HG03571 (cell line): Measurements from ENCODE around the gene GAGE12J.
"Not testable (repeated sequence)": the region's sequence is repeated elsewhere in the genome, so short reads cannot be mapped to it uniquely, and the experiment has no call there.

Source experiments
- ATAC-seq: cut with Tn5 transposase; IDR thresholded peaks from one replicate; pipeline ENCODE4 v1.9.1; 2021; ENCODE audit not compliant: unreplicated experiment

Gene GAGE12J, protein sequence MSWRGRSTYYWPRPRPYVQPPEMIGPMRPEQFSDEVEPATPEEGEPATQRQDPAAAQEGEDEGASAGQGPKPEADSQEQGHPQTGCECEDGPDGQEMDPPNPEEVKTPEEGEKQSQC

DNA sequence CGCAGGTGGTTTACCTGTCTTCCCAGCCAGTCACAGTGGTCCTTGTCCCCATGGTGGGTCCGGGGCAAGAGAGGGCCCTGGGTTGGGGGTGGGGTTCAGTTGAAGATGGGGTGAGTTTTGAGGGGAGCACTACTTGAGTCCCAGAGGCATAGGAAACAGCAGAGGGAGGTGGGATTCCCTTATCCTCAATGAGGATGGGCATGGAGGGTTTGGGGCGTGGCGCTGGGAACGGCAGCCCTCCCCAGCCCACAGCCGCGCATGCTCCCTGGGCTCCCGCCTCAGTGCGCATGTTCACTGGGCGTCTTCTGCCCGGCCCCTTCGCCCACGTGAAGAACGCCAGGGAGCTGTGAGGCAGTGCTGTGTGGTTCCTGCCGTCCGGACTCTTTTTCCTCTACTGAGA lies at the start of gene GAGE12J:
Gene GAGE12J (plus strand): TSS at position 301 of the 400 bp plus-strand sequence. CDS start 1,157 bp downstream, outside the sequence.
- ATAC-seq: not testable (repeated sequence)

DNA sequence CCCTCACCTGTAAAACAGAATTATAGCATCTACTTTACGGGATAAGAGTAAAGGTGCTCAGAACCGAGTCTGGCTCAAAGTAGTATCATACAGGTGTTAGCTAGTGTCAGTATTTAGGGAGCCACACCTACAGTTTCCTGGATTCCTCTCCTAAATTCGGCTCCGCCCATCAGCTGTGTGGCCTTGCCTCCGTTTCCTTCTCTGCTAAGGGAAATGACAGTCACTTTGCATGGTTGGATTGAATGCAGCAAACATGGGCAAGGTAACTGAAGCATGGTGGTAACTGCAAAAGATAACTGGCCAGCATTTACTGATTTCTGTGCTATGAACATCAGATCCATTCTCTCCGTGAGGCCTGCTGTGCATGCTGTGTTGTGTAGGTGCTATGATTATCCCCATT lies 49.4 kb upstream of the GAGE12J start:
- ATAC-seq: no peak

DNA sequence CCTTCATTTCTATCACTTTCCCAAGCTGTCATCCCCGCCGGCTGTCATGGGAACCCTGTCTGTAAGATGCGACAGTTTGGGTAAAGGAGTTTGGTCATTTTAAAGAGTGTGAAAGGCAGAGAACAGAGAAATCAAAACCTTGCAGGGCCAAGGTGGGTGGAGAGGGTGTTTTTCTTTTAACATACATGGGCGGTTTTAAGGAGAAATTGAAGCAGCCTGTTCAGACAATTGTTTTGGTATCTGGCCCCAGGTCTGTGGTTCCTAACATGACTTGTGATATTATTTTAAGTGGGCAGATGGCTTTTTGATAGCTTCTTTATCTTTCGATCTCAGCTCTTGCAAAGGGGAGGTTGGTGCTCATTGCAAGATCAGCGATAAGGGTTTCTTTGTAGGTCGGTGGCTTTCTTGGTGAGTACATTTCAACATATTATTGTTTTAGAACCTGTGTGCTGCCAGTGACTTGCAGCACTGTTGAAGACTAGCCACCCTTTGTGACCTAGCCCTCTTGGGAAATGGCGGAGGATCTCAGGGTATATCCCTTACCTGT lies 48.6 kb upstream of the GAGE12J start:
- ATAC-seq: no peak

DNA sequence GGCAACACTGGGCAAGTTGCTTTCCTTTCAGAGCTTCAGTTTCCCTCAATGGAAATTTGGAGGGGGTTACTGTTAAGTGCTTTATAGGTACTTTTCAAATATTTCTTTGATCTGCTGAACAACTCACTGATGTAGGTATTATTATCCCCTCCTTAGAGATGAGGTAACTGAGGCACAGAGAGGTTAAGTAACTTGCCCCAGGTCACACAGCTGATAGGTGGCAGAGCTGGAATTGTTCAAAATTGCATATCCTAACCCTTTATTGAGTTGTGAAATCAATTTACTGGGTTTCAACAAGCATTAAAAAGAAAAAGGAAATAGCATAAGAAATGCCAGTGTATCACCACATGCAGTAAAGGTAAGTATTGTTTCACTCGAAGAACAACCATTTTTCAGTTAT lies 45.6 kb upstream of the GAGE12J start:
- no peak for ATAC-seq

DNA sequence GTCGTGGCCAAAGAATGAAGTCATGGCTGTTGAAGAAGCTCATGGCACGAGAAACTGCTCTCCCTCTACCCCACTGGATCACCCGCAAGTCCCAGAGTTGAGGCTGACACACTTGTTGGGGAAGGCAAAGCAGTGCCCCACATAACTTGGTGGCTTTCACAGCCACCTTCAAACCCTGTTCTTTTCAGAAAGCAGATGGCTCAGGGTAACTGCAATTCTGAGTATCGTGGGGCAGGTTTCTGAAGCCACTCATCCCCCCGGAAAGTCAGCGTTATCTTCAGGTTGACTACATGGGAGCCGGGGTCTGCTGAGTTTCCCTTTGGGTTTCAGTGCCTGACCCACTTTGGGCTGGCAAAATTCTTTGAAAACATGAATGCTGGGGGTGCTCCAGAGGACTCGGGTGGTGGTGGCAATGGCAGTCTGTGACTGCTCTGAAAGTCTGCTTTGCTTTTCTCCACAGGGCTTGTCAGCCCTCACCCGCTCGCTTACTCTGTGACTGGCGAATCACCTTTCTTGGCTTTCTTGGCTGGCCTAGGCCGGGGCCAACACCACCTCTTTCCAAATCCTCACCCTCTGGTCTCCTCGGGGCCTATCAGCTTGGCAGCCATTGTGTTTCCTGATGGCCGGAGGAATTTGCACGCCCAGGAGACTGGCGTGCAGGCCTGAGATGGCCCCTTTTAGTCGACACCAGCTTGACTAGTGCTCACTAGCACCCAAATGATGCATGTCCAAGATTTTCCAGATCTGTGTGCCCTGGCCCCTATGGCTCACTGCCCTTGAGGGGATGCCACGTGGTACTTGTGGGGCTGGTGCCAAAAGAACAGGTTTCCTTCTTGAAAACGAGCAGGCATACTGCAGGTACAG lies 44.9 kb upstream of the GAGE12J start:
- no peak for ATAC-seq

DNA sequence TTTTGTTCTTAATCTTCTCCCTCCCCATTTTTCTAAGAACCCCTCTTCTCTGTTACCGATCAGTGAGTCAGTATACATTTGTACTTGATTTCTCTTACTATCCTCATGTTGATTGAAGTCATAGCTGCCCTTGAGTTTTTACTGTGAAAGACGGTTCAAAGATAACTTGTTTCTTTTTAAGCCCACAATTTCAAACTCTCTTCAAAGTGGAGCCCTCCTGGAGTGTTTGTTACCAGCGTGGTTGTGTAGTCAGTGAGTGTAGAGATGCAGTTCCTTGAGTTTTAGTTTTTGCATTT lies 44.4 kb upstream of the GAGE12J start:
- no peak for ATAC-seq

DNA sequence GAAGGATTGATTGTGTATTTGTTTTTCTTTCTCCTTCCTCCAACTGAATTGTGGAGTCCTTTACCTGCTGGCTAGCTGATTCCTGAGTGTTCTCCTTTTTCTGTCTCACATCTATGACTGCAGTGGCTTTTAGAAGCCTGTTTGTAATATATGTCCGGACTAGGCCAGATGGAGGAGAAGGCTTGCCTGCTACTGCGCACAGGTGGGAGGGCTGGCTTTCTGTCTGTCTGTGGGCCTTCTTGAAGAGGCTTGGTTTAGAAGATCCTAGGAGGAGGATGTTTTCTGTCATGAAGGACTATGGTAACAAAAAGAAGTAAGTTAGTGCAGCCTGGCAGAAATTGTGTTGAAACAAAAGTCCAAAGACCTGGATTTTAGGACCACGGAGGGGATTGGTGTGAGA lies 43.8 kb upstream of the GAGE12J start:
- ATAC-seq: no peak

DNA sequence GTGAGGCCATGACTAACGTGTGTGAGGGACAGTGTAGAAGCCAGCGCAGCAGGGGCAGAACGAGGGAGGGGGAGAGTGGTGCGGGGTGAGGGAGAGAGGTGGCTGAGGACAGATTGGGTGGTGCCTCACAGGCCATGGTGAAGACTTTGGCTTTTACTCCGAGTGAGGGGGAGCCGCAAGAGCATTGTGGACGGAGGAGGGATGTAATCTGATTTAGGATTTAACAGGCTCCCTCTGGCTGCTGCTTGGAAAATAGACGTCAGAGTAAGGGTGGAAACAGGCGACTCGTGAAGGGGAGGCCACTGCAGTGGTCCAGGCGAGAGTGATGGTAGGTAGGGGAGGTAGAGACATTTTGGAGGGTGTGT lies 39.2 kb upstream of the GAGE12J start:
- no peak for ATAC-seq

DNA sequence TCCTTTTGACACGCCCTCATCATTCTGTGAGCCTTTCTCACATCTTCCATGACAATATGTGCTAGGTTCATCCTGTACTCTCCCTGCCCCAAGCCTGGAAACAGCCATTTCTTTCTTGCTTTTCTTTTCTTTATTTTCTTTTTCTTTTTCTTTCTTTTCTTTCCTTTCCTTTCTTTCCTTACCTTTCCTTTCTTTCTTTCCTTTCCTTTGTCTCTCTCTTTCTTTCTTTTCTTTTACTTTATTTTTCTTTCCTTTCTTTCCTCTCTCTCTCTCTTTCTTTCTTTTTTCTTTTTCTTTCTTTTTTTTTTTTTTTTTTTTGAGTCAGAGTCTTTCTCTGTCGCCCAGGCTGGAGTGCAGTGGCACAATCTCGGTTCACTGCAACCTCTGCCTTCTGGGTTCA lies 37.6 kb upstream of the GAGE12J start:
- no peak for ATAC-seq

DNA sequence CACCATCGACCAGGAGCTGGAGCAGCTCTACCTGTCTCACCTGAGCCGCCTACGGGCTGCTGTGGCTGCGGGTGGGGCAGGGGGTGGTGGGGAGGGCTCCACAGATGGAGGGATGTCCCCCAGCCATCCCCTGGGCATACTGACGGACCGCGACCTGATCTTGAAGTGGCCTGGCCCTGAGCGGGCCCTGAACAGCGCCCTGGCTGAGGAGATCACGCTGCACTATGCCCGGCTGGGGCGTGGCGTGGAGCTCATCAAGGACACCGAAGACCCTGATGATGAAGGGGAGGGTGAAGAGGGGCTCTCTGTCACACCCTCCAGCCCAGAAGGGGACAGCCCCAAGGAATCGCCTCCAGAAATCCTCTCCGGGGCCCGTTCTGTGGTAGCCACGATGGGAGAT lies 35.7 kb upstream of the GAGE12J start:
- no peak for ATAC-seq

DNA sequence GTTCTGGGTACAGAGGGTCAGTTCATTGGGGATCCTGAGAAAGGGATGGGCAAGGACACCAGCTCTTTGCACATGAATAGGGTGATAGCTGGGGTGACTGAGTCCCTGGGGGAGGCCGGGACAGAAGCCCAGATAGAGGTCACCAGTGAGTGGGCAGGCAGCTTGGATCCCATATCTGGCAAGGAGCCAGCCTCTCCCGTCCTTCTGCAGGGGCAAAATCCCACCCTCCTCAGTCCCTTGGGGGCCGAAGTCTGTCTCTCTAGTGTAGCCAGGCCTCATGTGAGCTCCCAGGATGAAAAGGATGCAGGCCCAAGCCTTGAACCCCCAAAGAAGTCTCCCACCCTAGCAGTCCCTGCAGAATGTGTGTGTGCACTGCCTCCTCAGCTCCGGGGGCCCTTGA lies 35.3 kb upstream of the GAGE12J start:
- no peak for ATAC-seq

DNA sequence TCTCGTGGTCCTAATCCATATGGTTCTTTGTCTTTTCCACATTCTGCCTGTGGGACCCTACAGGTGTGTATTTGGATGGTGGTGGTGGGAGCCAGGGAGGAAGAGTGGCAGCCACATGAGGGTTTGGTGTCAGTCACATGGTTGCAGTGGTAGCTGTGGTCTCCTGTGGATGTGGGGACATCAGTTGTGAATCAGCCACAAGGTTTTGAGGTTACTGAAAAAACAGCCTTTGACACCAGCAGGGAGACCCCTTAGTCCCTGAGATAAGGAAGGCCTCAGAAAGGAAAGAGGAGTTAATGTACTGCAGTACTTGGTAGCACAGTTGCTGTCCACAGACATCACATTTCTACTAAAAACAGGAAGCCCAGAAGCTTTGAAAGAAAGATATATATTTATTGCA lies 34.2 kb upstream of the GAGE12J start:
- no peak for ATAC-seq

DNA sequence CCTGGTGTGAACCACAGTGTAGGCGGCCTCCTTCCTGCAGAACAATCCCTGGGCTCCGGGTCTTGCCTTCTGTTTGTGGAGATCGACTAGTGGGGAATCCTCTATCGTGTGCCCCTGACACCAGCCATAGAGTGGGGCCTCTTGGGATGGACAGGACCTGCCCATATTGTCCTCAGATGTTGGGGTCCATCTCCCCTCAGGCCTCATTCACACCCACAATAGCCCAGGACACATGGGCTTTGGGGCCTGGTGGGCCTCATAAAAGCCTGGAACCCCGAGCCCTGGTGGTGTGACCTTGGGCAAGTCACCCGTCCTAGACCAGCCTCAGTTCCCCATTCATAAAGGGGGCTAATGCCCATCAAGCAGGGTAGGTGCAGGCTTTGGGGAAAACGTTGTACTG lies 31.6 kb upstream of the GAGE12J start:
- ATAC-seq: no peak

DNA sequence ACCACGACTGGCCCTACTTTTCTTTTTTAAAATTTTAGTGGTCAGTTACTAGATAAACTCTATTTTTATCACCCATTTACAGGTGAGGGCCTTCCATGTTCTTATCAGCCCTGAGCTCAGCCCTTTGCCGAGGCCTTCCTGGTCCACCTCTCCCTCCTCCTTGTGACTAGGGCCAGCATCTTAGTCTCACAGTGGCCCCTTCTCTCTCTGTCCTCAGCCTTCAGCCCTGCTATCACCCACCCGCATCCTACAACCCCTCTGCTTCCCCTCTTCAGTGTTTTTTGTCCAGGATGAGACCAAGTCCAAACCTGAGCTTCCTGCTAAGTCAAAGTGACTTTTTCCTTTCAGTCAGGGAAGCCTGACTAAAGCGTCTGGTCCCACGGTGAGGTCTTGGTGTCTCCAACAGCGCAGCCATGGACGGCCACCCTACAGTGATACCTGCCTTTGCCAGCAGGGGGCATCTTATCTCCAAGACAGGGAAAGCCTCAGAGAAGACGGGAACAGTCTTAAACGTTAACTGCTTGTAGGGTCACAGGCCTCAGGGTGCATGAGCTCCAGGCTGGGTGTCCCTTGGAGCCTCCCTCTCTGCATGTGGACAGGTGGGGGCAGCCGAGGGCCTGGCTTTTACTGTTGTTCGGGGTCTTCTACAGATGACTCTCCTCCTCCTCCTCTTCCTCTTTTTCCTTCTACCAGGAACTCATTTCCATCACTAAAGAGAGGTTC lies 30.1 kb upstream of the GAGE12J start:
- no peak for ATAC-seq

DNA sequence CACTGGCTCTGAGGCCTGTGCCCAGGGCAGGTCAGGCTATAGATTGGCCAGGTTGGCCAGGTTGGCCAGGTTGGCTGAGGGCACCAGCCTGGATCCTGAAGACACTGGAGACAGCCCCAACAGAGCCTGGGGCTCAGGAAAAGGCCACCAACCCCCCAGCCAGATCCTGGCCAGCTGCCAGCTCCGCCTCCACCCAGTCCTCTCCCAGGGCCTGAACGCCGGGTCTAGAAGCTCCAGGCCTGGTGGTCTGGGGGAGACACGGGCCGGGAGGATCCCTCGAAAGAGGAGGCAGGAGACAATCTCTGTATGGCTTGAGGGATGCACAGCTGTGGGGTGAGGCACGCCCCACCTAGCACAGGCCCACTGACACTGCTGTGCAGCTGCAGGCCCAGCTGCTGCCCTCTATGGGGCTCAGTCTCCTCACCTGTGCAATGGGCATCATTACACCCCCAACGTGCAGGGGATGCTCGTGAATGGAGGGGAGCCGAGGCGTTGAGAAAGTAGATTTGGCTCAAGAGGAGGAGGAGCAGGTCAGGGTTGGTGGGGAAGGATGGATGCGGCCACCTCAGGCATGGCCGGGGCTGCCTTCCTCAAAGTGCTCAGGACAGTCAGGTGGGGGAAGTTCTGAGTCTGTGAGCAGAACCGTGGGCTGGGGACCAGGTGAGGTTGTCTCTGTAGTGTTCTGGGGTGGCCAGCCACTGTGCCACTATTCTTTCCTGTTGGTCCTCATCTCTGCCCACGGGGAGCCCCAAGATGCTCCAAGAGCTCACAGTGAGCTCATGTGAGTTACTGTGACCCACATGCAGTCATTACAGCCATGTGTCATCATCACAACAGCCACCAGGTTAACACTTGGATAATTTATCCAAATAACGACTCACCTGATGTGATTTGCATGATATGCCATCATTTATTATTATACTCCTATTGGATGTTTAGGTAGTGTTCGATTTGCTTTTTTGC lies 29.2 kb upstream of the GAGE12J start:
- ATAC-seq: no peak

DNA sequence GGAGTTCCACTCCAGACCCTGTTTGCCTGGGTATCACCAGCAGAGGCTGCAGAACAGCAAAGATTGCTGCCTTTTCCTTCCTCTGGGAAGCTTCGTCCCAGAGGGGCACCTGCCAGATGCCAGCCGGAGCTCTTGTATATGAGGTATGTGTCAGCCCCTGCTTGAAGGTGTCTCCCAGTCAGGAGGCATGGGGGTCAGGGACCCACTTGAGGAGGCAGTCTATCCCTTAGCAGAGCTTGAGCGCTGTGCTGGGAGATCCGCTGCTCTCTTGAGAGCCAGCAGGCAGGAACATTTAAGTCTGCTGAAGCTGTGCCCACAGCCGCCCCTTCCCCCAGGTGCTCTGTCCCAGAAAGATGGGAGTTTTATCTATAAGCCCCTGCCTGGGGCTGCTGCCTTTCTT lies 22.5 kb upstream of the GAGE12J start:
- not testable (repeated sequence) for ATAC-seq

DNA sequence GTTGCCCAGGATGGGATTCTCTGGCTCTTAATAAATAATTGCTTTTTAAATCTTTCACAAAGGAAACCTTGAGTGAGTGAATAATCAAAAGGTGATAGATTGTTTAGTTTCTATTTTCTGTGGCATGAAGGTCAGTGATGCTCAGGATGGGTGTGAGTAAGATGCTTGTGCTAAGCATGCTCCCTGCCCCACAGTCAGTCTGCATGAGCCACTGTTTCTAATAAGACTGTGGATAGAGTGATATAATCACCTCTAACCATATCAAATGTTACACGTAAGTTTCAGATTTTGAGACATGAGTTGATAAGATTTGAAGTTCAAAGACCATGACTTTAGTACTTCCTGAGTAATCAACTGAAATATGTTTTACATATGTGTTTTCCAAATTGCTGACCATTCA lies 21.1 kb upstream of the GAGE12J start:
- no peak for ATAC-seq

DNA sequence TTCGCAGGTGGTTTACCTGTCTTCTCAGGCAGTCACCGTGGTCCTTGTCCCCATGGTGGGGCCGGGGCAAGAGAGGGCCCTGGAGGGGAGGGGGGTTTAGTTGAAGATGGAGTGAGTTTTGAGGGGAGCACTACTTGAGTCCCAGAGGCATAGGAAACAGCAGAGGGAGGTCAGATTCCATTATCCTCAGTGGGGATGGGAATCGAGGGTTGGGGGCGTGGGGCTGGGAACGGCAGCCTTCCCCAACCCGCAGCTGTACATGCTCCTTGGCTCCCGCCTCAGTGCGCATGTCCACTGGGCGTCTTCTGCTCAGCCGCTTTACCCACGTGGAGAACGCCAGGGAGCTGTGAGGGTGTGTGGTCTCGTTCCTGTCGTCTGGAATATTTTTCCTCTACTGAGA lies 18.5 kb upstream of the GAGE12J start, which contains the start of gene GAGE10:
Gene GAGE10 (plus strand): TSS at position 301 of the 400 bp plus-strand sequence. CDS start 1,214 bp downstream, outside the sequence.
- no peak for ATAC-seq

DNA sequence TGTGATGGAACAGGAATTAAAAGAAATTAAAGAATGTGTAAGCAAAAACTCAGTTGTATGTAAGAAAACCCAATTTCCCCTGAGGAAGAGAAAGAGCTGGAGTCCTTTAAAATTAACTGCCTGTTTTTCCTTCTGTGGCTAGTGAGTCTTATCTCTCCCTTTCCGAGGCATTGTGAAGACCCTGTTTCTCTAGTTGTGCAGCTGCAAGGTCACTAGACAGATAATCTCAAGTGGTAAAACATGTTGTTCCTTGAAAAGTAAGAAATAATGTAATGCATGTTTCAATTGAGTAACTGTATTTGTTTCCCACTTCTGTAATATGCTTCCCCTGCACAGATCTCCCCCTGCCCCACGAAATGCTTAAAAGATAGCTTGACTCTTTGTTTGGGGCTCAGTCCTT lies 14.1 kb upstream of the GAGE12J start:
- ATAC-seq: not testable (repeated sequence)

DNA sequence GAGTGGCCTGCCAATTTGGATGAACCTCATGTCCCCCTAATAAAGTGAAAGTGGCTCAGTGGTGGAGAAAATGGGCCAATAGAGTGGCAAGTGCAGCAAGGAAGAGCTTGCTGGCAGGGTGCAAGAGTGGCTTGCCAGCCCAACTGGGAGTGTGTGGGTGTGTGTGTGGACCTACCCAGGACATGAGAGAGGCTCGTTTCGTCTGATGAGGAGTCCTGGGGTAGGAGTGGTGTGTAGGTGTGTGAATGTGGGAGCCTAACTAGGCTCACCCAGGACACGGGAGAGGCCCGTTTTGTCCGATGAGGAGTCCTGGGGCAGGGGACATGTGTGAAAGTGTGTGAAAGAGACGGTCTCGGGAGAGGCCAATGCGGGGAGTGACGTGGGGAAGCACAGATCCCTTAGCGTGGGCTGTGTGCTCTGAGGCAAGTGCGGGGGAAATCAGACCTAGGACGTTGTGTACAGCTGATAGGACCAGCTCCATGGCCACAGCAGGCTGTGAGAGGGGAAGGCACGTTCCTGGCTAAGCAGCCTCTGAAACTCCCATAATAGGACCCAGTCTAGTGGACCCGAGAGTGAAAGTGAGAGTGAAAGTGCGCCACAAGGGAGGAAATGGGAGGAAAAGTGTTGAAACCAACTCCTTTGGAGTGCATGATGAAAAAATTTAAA lies 13.1 kb upstream of the GAGE12J start:
- ATAC-seq: no peak
